GM12872 (cell line): ENCODE data around the gene MKNK2.

Experiments used
- CTCF ChIP-seq: IDR thresholded peaks from 3 replicates; pipeline ENCODE4 v1.5.1; 2011; ENCODE audit warnings: low read depth, mild to moderate bottlenecking, low read length, moderate library complexity; ENCODE audit not compliant: insufficient read depth

The MKNK2 gene

GRCh38 chr19:2081873-2082810, 31.1 kb upstream of the MKNK2 start:
- no peak for TF ChIP-seq CTCF

- TF ChIP-seq CTCF = no peak
Observed at GRCh38 chr19:2080336-2080988, 29.4 kb upstream of the MKNK2 start.

GRCh38 chr19:2079865-2080301, 28.8 kb upstream of the MKNK2 start:
- TF ChIP-seq CTCF = no peak

GRCh38 chr19:2079076-2079864, 28.2 kb upstream of the MKNK2 start:
- no peak for TF ChIP-seq CTCF

GRCh38 chr19:2077833-2078619, 27.0 kb upstream of the MKNK2 start:
- TF ChIP-seq CTCF = no peak

GRCh38 chr19:2077398-2077797, 26.4 kb upstream of the MKNK2 start:
- TF ChIP-seq CTCF = no peak
